IPS-18a (cell line): ENCODE results near the gene RASGEF1C.

Source experiments
- H3K27ac ChIP-seq: one replicate; pipeline ENCODE4 v1.5.1; 2013; ENCODE audit warnings: low read length
- H3K27me3 ChIP-seq: one replicate; pipeline ENCODE4 v1.6.1; 2013; ENCODE audit warnings: mild to moderate bottlenecking, low read length; ENCODE audit not compliant: control insufficient read depth, insufficient read depth
- H3K36me3 ChIP-seq: one replicate; pipeline ENCODE4 v1.6.1; 2013; ENCODE audit warnings: low read depth, low read length; ENCODE audit not compliant: control insufficient read depth
- H3K4me1 ChIP-seq: one replicate; pipeline ENCODE4 v1.6.1; 2013; ENCODE audit warnings: low read depth, low read length; ENCODE audit not compliant: control insufficient read depth
- H3K4me3 ChIP-seq: one replicate; pipeline ENCODE4 v1.5.1; 2013; ENCODE audit warnings: low read length
- H3K9ac ChIP-seq: one replicate; pipeline ENCODE4 v1.6.1; 2013; ENCODE audit warnings: mild to moderate bottlenecking, low read length, moderate library complexity
- H3K9me3 ChIP-seq: one replicate; pipeline ENCODE4 v1.6.1; 2013; ENCODE audit warnings: low read depth, low read length; ENCODE audit not compliant: control insufficient read depth

The RASGEF1C gene

GRCh38 chr5:180104168-180104530 is 104.9 kb downstream of the RASGEF1C start:
- peaks cover 7% of the 10 kb centered on the region for H3K9me3 ChIP-seq
- H3K4me1 ChIP-seq, result no peaks in the 10 kb centered on the region
- H3K9ac ChIP-seq, result no peak overlapping the region
- H3K4me3 ChIP-seq, result no peak overlapping the region
- H3K27me3 ChIP-seq, result no peaks in the 10 kb centered on the region
- H3K36me3 ChIP-seq, result no peaks in the 10 kb centered on the region
- H3K27ac ChIP-seq, result no peak overlapping the region

GRCh38 chr5:180103487-180104167 is 105.4 kb downstream of the RASGEF1C start:
- no peak overlapping the region for H3K9ac ChIP-seq
- H3K27ac ChIP-seq, result no peak overlapping the region
- H3K36me3 ChIP-seq, result no peaks in the 10 kb centered on the region
- H3K4me3 ChIP-seq, result no peak overlapping the region
- H3K27me3 ChIP-seq, result no peaks in the 10 kb centered on the region
- H3K4me1 ChIP-seq, result no peaks in the 10 kb centered on the region
- H3K9me3 ChIP-seq, result peaks cover 7% of the 10 kb centered on the region

GRCh38 chr5:180102636-180103035 is 106.4 kb downstream of the RASGEF1C start:
- Histone ChIP-seq H3K27me3 (no peaks in the 10 kb centered on the region), H3K9ac (no peak overlapping the region), H3K9me3 (peaks cover 7% of the 10 kb centered on the region), H3K4me3 (no peak overlapping the region), H3K4me1 (no peaks in the 10 kb centered on the region), H3K27ac (no peak overlapping the region), H3K36me3 (no peaks in the 10 kb centered on the region)

GRCh38 chr5:180101451-180102105 is 107.4 kb downstream of the RASGEF1C start:
- no peak overlapping the region for H3K4me3 ChIP-seq
- H3K4me1 ChIP-seq, result no peaks in the 10 kb centered on the region
- no peaks in the 10 kb centered on the region for H3K27me3 ChIP-seq
- H3K9ac ChIP-seq, result no peak overlapping the region
- no peaks in the 10 kb centered on the region for H3K36me3 ChIP-seq
- H3K27ac ChIP-seq, result no peak overlapping the region
- H3K9me3 ChIP-seq, result peaks cover under 1% of the 10 kb centered on the region

- Histone ChIP-seq H3K4me1 (no peaks in the 10 kb centered on the region), H3K9ac (no peak overlapping the region), H3K9me3 (no peaks in the 10 kb centered on the region), H3K4me3 (no peak overlapping the region), H3K27ac (no peak overlapping the region), H3K27me3 (no peaks in the 10 kb centered on the region), H3K36me3 (no peaks in the 10 kb centered on the region)
Observed at GRCh38 chr5:180100621-180101450, 108.2 kb downstream of the RASGEF1C start.

GRCh38 chr5:180099733-180100611 is 109.0 kb downstream of the RASGEF1C start:
- Histone ChIP-seq H3K4me1 (no peaks in the 10 kb centered on the region), H3K4me3 (no peak overlapping the region), H3K36me3 (no peaks in the 10 kb centered on the region), H3K27me3 (no peaks in the 10 kb centered on the region), H3K27ac (no peak overlapping the region), H3K9me3 (no peaks in the 10 kb centered on the region), H3K9ac (no peak overlapping the region)

- Histone ChIP-seq H3K9ac (no peak overlapping the region), H3K4me1 (no peaks in the 10 kb centered on the region), H3K9me3 (no peaks in the 10 kb centered on the region), H3K36me3 (no peaks in the 10 kb centered on the region), H3K27ac (no peak overlapping the region), H3K27me3 (no peaks in the 10 kb centered on the region), H3K4me3 (no peak overlapping the region)
Observed at GRCh38 chr5:180098991-180099732, 109.8 kb downstream of the RASGEF1C start.

- Histone ChIP-seq H3K9ac (no peak overlapping the region), H3K27me3 (no peaks in the 10 kb centered on the region), H3K9me3 (no peaks in the 10 kb centered on the region), H3K4me1 (no peaks in the 10 kb centered on the region), H3K36me3 (no peaks in the 10 kb centered on the region), H3K27ac (no peak overlapping the region), H3K4me3 (no peak overlapping the region)
Observed at GRCh38 chr5:180098526-180098925, 110.5 kb downstream of the RASGEF1C start.

GRCh38 chr5:180097926-180098325 is 111.1 kb downstream of the RASGEF1C start:
- Histone ChIP-seq H3K27me3 (no peaks in the 10 kb centered on the region), H3K9ac (no peak overlapping the region), H3K27ac (no peak overlapping the region), H3K4me3 (no peak overlapping the region), H3K9me3 (no peaks in the 10 kb centered on the region), H3K4me1 (no peaks in the 10 kb centered on the region), H3K36me3 (no peaks in the 10 kb centered on the region)

GRCh38 chr5:180097163-180097894 is 111.7 kb downstream of the RASGEF1C start:
- Histone ChIP-seq H3K36me3 (no peaks in the 10 kb centered on the region), H3K9ac (no peak overlapping the region), H3K27ac (no peak overlapping the region)

More at GRCh38 chr5:180097163-180097894, 111.7 kb downstream of the RASGEF1C start:
- no peaks in the 10 kb centered on the region for H3K27me3 ChIP-seq
- H3K4me3 ChIP-seq, result no peak overlapping the region
- H3K9me3 ChIP-seq, result no peaks in the 10 kb centered on the region
- H3K4me1 ChIP-seq, result no peaks in the 10 kb centered on the region
